HL-60/S4 treated with retinoic acid at 250 ng/mL for 4 days and 3 days (cell line): ENCODE data around the gene QKI.

Source experiments
- in situ Hi-C: fragments of 300-500 bp; cut with MboI; formaldehyde crosslinking; loops from 2 replicates; pipeline ENCODE4 v1.7.0; 2022; ENCODE audit warnings: low sequenced_read_pairs

QKI gene

GRCh38 chr6:163438298-163438939, 23.9 kb downstream of the QKI start:
- in situ Hi-C loops: loop anchor here (25.0 kb wide), 2 partner anchors 524 to 674 kb away; no protein-coding TSS in a partner anchor

- in situ Hi-C loops: loop anchor here (25.0 kb wide), 2 partner anchors 523 to 673 kb away; no protein-coding TSS in a partner anchor
Measured at GRCh38 chr6:163438940-163439335, 24.4 kb downstream of the QKI start.

- in situ Hi-C loops: loop anchor here (25.0 kb wide), 2 partner anchors 523 to 673 kb away; no protein-coding TSS in a partner anchor
Measured at GRCh38 chr6:163439390-163439789, 24.9 kb downstream of the QKI start.

- in situ Hi-C loops: loop anchor here (25.0 kb wide), 2 partner anchors 522 to 672 kb away; no protein-coding TSS in a partner anchor
Measured at GRCh38 chr6:163439997-163440396, 25.5 kb downstream of the QKI start.

GRCh38 chr6:163442336-163442735, 27.8 kb downstream of the QKI start:
- in situ Hi-C loops: loop anchor here (25.0 kb wide), 2 partner anchors 520 to 670 kb away; no protein-coding TSS in a partner anchor

- in situ Hi-C loops: loop anchor here (25.0 kb wide), 2 partner anchors 518 to 668 kb away; no protein-coding TSS in a partner anchor
Measured at GRCh38 chr6:163444077-163444476, 29.6 kb downstream of the QKI start.

GRCh38 chr6:163446549-163446948, 32.0 kb downstream of the QKI start:
- in situ Hi-C loops: loop anchor here (25.0 kb wide), 2 partner anchors 516 to 666 kb away; no protein-coding TSS in a partner anchor

- in situ Hi-C loops: loop anchor here (25.0 kb wide), 2 partner anchors 513 to 663 kb away; no protein-coding TSS in a partner anchor
Measured at GRCh38 chr6:163449076-163449475, 34.6 kb downstream of the QKI start.

- in situ Hi-C loops: no loop called here
Measured at GRCh38 chr6:163454425-163454824, 39.9 kb downstream of the QKI start.

GRCh38 chr6:163455552-163455951, 41.0 kb downstream of the QKI start:
- in situ Hi-C loops: no loop called here

- in situ Hi-C loops: no loop called here
Measured at GRCh38 chr6:163457637-163458561, 43.4 kb downstream of the QKI start.

GRCh38 chr6:163459007-163459406, 44.5 kb downstream of the QKI start:
- in situ Hi-C loops: no loop called here

- in situ Hi-C loops: no loop called here
Measured at GRCh38 chr6:163459536-163459935, 45.0 kb downstream of the QKI start.

- in situ Hi-C loops: no loop called here
Measured at GRCh38 chr6:163460307-163460782, 45.8 kb downstream of the QKI start.

- in situ Hi-C loops: no loop called here
Measured at GRCh38 chr6:163461696-163462095, 47.2 kb downstream of the QKI start.

- in situ Hi-C loops: no loop called here
Measured at GRCh38 chr6:163463180-163463579, 48.7 kb downstream of the QKI start.

GRCh38 chr6:163463795-163464194, 49.3 kb downstream of the QKI start:
- in situ Hi-C loops: no loop called here

- in situ Hi-C loops: no loop called here
Measured at GRCh38 chr6:163466839-163467390, 52.4 kb downstream of the QKI start.

GRCh38 chr6:163468738-163469137, 54.2 kb downstream of the QKI start:
- in situ Hi-C loops: no loop called here

GRCh38 chr6:163469459-163469985, 55.0 kb downstream of the QKI start:
- in situ Hi-C loops: no loop called here

GRCh38 chr6:163470611-163471010, 56.1 kb downstream of the QKI start:
- in situ Hi-C loops: no loop called here
